Dermis microvascular lymphatic vessel endothelial cell (primary cell): ENCODE measurements around the gene SPAG6. TPM values are rescaled to one million over a fixed set of nuclear protein-coding genes. Genes with fewer than 3 reads are reported as not detected.
"Not testable (repeated sequence)": the region's sequence is repeated elsewhere in the genome, so short reads cannot be mapped to it uniquely, and the experiment has no call there.

ENCODE experiments used
- DNase-seq, 2 donors: peaks; one replicate each; pipeline versions ENCODE4 v3.0.0 to v3.0.0-alpha.2; 2010; ENCODE audit warnings: low read depth in 2 of 2
- total RNA-seq: library from RNA; depleted of rRNA; stranded (reverse); fragments of >200 nt; gene quantifications from 2 replicates; pipeline ENCODE4 v1.2.1, GENCODE V29; 2014

Gene SPAG6
- total RNA-seq, 1 donor from 2014 or later, result not detected

DNA sequence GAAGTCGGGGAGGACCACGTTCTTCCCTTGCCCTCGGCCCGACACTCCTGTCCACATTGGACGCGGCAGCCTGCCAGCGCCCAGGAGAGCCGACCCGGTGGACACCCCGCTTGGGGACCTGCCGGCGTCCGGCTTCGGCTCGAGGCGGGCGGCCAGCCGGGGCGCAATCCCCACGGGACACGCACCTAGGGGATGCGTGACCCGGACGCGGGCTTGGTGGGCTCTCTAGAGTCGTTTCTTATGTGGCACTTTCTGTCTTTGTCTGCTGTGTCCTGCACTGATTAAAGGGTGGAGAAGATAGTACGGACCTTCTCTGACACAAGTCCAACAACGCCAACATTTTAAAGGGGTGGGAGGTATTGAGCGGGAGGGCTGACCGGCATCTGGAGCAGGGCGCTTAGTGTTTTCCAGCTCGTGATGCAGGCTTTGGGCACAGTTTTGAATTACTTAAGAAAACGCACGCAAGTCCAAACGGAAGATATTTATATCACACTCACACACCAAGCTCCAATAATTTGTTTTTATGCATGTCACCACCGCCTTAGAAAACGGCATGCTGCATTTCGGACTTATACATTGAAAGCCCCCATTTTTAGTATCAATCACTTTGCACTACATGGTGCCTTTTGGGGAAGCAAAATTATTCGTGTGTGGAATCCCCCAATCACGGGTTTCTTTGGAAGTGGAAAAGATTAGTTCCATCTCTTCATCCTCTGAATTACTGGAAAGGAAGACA, 3.9 kb upstream of the SPAG6 start:
- no peak for DNase-seq

DNA sequence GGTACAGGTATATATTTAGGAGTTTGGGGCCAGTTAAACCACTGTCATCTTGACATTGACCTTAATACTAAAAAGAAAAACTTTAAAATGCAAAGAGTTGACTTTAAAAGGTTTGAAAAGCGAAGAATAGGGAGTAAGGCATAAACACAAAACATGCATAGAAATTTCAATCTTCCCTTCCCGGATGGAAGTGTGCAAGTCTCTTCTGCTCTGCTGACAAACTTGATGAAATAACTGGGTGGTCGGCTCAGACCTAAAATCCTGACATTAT, 3.4 kb upstream of the SPAG6 start:
- no peak for DNase-seq

DNA sequence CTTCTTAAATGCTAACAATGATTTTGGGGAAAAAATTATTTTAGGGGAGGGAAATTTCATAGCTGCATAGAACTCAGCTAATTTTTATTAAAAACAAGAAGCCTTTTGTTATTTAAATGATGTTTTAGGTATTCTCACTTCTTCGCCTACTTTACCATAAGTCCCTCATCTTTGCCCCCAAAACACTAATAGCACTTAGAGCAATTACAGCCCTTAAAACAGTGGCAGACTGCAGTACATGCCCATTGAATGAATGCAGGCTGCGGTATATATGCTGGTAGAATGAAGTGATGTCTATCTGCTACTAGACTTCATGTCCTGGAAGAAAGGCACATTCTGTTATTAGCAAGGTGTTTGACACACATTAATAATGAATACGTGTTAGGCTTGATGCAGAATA, 2.9 kb upstream of the SPAG6 start:
- DNase-seq, result no peak

DNA sequence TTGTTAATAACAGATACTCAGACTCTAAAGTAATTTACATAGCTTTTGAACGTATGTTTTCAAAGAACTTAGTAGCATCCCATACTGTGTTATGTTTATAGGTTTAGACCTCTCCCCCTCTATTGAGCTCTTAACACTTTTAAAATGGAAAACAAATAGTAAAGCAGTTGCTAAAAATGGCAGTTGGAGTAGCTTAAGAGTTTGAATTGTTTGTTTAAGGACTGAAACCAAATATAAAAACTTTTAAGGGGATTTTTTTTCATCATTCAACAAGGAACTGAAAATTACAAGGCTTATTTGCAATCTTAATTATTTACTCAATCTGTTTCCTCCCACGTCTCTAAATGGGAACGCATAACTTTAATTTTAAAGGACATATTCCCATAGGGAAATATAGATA, 1.6 kb upstream of the SPAG6 start:
- no peak for DNase-seq

DNA sequence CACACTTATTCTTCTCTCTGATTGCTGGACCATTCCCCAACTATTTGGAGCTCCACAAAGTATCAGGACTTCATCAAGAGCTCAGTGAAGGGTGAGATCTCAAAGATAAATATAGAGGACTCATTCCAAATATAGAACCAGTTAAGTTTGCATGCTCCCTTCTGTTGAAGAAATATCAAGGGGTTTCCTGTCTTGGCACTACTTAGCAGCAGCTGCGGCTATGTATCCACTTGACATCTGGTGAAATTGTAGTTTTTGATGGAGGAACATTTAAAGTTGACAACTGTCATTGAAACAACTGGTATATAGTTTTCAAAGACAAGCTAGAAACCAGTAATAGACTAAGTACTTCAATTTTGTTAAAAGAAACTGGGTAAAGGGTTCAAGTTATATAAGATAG, 1.0 kb upstream of the SPAG6 start:
- no peak for DNase-seq

DNA sequence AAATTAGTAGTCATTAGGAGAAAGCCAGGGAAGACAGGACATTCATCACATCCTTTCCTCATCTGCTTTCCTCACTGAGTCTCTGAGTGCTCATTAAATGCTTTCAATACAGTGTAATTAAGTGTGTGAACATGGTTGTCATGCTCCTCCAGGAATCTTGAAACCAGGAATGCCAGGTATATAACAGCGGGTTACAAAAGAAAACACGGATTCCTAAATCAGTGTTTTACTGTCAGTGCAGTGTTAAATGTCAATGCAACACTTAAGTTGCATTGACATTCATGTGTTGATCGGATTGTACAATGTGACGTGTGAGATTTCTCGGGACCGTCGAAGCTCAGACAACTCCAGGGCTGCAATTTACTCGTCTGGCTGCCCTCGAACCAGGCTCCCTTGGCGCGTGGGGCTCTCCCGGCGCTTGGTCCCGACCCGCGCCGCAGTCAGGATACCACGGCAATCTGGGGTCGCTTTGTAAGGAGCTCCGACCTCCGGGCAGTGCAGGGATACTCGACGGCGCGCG, 455 bp upstream of the SPAG6 start:
- no peak for DNase-seq

DNA sequence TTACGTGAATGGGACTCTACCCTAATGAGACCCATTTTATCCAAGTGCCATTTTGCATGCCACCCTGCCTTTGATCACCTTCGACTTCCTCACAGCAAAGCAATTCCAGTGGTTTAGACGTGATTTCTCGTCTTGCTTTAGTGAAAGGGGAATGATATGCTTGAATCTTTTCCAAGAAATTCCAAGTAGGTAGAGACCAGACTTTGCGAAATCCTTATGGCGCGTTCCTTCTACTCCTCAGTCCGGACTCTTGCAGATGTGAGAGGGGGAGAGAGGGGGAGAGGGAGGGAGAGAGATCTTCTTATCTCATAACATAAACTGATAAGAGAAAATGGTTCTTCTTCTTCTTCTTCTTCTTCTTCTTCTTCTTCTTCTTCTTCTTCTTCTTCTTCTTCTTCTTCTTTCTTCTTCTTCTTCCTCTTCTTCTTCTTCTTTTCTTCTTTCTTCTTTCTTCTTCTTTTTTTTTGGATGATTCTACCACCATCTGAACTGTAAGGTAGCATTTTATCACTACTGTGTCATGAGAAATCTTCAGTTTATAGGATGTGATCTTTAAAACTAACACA, 883 bp downstream of the SPAG6 start:
- no peak for DNase-seq

DNA sequence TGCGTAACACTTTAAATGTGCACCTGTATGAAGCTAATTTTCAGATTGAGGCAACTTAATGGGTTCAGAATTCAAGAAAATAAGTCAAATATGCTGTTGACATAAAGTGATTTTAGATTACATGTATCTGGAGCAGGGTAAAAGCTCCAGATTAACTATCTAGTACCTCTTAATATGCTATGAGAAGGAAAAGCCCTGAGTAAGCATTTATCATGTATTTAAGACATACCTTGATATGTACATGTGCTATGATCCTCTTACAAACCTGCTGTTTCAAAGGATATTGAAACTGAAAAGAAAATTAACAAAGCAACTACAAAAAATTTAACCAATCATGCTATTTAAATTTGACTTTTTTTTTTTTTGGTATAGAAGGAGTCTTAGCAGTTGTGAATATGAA, 4.5 kb downstream of the SPAG6 start:
- DNase-seq, result no peak

DNA sequence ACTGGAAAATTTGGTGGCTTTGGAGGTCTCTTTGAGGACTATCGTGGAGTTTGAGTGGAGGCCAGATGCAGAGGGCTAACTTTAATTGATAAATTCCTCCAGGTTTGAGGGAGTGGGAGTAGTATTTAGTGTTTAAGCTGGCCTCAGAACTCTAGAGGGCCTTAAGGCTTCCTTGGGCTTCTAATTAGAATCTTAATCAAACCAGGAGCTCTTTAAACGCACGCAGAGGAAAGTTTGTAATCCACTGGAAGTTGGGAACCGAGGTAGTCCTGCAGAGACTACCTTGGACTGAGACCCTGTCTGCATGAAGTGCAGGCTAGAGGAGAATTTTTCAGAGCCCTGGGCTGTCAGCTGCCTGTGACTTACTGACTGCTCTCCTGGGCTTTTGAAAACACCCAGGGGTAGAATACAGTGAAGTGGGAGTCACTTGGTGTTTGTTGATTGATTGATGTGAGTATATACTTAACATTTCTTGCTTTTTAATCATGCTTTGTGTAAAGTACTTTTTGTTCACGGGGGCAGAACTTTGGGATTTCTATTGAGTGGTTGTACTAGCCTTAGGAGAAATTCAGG, 5.9 kb downstream of the SPAG6 start:
- DNase-seq, result no peak

DNA sequence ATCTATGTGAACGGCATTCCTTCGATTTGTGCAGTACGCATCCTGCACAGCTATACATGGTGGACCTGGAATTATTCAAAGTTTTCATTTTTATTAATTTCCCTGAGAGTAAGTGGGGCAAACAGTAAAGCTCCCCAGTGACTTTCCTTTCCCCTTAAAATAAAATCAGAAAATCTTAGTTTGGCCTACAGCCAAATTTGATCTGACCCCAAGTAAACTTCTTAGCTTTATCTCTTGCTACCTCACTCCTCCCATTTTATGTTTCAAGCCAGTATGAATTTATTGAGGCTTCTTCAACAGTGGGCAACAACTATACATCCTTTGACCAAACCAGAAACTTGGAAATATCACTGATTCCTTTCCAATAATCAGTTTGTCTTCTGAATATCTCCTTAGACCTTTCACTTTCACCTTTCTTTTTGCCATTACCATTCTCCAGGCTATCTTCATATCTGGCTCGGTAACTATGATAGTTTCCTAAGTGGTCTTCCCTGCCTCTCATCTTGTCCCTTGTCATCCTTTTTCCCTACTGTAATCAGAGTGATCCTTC, 11.1 kb downstream of the SPAG6 start:
- no peak for DNase-seq

DNA sequence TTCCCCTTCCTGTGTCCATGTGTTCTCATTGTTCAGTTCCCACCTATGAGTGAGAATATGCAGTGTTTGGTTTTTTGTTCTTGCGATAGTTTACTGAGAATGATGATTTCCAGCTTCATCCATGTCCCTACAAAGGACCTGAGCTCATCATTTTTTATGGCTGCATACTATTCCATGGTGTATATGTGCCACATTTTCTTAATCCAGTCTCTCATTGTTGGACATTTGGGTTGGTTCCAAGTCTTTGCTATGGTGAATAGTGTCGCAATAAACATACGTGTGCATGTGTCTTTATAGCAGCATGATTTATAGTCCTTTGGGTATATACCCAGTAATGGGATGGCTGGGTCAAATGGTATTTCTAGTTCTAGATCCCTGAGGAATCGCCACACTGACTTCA, 12.5 kb downstream of the SPAG6 start:
- not testable (repeated sequence) for DNase-seq

DNA sequence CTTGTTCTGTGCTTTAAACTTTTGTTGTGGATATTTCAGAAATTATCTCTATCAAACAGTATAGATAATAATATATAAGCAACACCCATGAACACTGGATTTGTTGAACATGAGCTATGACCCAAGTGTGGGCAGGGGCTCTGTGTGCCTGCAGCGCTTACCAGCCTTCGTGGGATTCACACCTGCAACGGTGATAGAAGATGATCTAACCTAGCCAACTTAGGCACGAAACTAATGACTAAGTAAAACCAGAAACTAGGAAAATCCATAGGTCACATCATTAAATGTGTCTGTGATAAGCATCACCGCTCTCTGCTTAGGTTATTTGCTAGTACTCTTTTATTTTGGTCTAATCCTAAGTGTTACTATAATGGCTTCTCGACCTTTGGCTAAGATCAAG, 18.0 kb downstream of the SPAG6 start:
- no peak for DNase-seq

DNA sequence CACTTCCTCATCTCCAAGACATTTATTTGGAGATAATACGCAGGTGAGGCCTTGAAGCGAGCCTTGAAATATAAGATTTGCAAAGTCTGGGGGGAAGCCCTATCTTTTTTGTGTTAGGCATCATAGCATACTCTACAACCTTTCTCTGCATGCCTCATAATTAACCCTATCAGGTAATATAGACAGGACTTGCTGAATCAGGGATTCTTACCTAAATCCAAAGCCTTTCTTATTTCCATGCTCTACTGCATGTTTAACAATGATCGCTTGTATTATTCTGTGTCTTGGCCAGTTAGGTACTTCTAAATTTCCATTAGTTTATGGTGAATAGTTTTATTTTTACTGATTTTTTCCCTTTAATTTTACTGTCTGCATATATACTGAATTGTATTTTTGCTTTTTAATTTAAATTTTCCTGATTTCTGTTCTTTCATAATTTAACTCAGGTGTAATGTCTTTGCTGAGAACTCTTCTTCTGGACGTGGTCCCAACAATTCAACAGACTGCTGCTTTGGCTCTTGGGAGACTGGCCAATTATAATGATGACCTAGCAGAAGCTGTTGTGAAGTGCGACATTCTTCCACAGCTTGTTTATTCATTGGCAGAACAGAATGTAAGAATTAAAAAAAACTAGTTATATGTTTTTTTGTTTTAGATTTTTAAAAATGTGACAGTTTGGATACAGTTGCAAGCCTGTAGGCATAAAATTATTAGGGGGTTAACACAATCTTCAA, 19.3 kb downstream of the SPAG6 start:
- DNase-seq, result no peak

DNA sequence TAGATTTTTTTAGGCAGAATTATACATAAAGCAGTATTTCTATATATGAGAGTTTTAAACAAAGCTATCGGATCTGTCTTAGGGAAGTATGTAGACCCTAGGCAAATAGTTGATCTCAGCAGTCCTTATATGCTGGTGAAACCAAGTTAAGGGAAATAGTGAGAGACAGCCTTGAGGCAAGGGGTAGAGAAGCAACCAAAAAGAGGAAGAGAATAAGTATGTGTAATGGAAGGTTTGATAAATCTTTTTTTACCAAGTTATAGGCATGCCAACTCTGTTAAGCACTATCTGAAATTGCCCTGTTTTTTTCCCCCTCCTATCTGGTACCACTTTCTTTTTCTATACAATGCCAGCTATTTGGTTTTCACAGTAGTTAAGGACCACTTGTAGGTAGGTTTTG, 19.9 kb downstream of the SPAG6 start:
- DNase-seq, result no peak

DNA sequence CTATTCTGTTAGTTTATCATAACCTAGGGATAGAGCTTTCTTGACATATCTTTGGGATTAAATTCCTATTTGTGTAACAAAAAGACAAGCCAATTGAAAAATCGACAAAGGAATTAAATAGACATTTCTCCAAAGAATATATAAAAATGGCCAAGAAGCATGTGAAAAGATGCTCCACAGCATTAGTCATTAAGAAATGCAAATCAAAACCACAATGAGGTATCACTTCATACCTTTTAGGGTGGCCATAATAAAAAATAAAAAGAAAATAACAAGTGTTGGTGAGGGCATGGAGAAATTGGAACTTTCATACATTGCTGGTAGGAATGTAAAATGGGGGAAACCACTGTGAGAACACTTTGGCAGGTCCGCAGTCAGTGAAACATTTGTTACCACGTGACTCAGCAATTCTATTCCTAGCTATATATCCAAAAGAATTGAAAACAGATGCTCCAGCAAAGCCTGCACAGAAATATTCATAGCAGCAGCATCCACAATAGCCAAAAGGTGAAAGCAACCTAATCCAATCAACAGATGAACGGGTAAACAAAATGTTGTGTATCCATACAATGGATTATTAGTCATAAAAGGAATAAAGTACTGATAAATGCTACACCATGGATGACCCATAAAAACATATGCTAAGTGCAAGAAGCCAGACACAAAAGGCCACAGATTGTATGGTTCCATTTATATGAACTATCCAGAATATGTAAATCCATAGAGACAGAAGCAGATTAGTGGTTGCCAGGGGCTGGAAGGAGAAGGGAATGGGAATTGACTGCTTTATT, 20.5 kb downstream of the SPAG6 start:
- DNase-seq, result no peak

DNA sequence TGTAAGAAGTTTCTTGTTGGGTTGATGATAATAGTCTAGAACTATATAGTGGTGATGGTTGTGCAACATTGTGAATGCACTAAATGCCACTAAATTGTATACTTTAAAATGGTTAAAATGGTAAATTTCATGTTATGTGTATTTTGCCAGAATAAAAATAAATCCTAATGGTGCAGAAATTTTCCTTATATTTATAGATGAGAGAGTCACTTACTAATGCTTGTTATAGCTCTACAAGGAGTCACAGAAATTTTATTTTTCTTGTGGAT, 21.1 kb downstream of the SPAG6 start:
- DNase-seq, result no peak

DNA sequence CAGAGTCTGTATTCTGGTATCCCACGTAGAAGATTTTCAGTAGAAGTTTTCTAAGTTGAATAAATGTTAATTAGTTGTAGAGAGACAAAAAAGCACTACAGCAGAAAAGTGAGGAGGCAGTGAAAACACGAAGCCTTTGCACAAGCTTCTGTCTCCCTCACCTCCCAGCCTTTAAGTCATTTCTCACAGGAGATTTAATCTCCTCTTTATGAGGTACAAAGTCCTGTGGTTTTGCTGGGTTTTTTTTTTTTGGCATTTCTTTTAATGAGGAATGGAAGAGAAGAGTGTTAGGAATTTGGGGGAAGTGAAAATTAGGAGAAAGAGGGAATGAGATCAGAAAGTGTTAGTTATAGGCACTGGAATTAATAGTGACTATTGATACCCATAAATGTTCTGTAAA, 21.5 kb downstream of the SPAG6 start:
- DNase-seq, result no peak

DNA sequence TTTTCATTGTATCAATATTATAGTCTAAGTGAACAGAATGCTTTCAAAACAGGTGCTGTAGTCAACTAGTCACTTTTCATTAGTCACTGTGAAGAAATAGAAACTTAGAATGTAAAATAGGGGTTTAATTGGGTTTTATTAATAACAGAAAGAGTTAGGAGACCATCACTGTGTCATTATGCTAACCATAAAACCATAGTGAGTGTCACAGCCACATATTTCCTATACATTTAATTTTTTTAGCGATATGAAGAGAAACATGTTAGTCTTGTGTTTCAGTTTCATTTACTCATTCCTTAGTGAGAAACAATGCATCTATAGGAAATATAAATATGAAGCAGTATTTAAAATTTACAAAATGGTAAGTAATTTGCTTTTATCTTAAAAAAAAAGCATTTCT, 22.2 kb downstream of the SPAG6 start:
- no peak for DNase-seq

DNA sequence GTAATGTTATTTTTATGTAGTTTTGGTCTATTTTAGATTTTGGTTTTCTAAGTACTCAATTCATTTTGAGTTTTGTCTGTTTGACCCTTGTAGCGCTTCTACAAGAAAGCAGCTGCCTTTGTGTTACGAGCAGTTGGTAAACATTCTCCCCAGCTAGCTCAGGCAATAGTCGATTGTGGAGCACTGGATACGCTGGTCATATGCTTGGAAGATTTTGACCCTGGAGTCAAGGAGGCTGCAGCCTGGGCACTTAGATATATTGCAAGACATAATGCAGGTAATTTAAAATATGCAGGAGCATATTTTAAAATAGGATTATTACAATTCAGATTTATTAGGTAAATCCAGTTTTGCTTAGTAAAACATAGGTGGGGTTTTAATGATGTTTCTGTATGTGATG, 23.1 kb downstream of the SPAG6 start:
- DNase-seq, result no peak

DNA sequence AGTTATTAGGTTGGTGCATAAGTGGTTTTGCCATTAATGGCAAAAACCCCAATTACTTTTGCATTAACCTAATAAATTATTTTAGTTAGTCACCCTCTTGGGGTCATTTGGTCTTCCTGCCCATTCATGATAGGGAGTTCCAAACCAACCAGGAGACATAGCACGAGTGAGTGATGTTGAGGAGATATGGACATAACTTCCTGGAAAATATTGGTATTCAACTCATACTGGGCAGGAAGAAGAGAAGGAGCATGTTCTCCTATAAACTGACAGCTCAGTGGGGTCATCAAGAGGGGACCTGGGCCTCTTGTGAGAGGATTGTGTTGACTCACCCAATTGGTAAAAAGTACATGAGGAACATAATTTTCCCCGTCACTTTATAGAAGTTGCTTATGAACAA, 23.7 kb downstream of the SPAG6 start:
- DNase-seq, result no peak

DNA sequence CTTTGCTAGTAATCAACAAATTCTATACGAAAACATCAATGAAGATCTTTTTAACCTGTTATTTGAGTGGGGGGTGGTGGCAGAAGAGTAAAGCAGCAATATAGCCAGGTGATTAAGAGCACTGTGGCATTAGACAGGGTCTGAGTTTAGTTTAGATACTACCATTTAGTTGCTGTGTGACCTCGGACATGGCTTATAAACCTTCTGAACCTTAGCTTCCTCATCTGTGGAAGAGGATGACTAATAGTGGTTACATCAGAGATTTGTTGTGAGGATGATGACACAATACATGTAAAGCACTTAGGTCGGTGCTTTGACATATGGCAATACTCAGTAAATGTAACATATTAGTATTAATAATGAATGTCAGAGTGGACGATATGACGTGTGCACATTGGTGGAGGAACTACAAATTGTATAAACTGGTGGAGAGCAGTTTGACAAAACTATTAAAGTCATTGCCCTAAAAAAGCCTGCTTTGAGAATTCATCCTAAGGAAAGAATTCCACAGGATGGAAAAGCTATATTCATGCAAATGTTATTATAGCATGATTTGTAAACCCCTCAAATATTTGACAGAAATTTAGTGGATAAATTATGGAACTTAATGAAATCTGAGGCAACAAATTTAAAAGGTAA, 24.3 kb downstream of the SPAG6 start:
- DNase-seq, result peak in 1 of 2 donors; percentile 16
